K562 (cell line): ENCODE results near the gene SKAP1. TPM values are rescaled to one million over a fixed set of nuclear protein-coding genes. Genes with fewer than 3 reads are reported as not detected.

Experiments used
- ATAC-seq: fragments of 200-7000 bp; cut with Tn5 transposase; 3 replicates; pipeline ENCODE4 v1.9.1; 2020; ENCODE audit warnings: moderate library complexity
- BruUV-seq: library from RNA; stranded (reverse); fragments of 400-500 nt; replicated peaks from 2 replicates; lab custom pipeline; 2021; lab: Mats Ljungman, UMichigan
- CTCF ChIA-PET: fragments of 300-600 bp; formaldehyde crosslinking; extraction: SDS; loops from one replicate; lab custom pipeline; 2021; ENCODE audit warnings: low intra/inter-chr PET ratio; lab: Yijun Ruan, JAX
- POLR2A ChIA-PET: fragments of 300-600, 350-650 bp; sonication (Branson Sonifier 250); formaldehyde crosslinking; extraction: SDS; loops from one replicate; lab custom pipeline; 2021; ENCODE audit warnings: antibody characterized with exemption, inconsistent platforms; lab: Yijun Ruan, JAX
- DNase-seq, 4 experiments: peaks; one replicate each; pipeline versions ENCODE4 v3.0.0 to v3.0.0-alpha.2; 2011 to 2018; ENCODE audit warnings: low spot score in 3 of 4, mixed read lengths in 3 of 4; ENCODE audit errors: extremely low read depth in 1 of 4
- FAIRE-seq: peaks from 2 replicates; lab custom pipeline; 2011; peaks lifted over from hg19 to GRCh38; lab: Jason Lieb, UNC
- H2AFZ ChIP-seq: 2 replicates; pipeline ENCODE4 v1.6.0; 2011; ENCODE audit warnings: low read depth, low read length, control low read depth, inconsistent platforms
- H3K27ac ChIP-seq: fragments of 200-600 bp; 3 replicates; pipeline ENCODE4 v1.8.0; 2011; ENCODE audit warnings: low read depth, mild to moderate bottlenecking, control low read depth, inconsistent platforms, low read length, moderate library complexity, mixed read lengths; ENCODE audit errors: extremely low read depth
- H3K27me3 ChIP-seq, 2 experiments: fragments of 300-600 bp in 1 of 2; 2 replicates in 1 of 2; 3 replicates in 1 of 2; pipeline versions ENCODE4 v1.6.0 to v1.8.0; 2011; ENCODE audit warnings: inconsistent platforms in 2 of 2, low read length in 2 of 2, mild to moderate bottlenecking in 1 of 2, mixed read lengths in 1 of 2, moderate library complexity in 1 of 2; ENCODE audit not compliant: control insufficient read depth in 2 of 2, insufficient read depth in 2 of 2
- H3K36me3 ChIP-seq: fragments of 300-600 bp; 3 replicates; pipeline ENCODE4 v1.8.0; 2011; ENCODE audit warnings: mild to moderate bottlenecking, low read length, inconsistent platforms; ENCODE audit not compliant: control insufficient read depth, insufficient read depth
- H3K4me1 ChIP-seq, 2 experiments: fragments of 200-600 bp in 1 of 2; replicated peaks in 1 of 2; 2 replicates in 1 of 2; 3 replicates in 1 of 2; pipeline versions ENCODE4 v1.5.1 to v1.8.0; 2011; ENCODE audit warnings: inconsistent platforms in 2 of 2, low read length in 2 of 2, mild to moderate bottlenecking in 1 of 2, mixed read lengths in 1 of 2, moderate library complexity in 1 of 2; ENCODE audit not compliant: control insufficient read depth in 2 of 2, insufficient read depth in 2 of 2
- H3K4me2 ChIP-seq: 2 replicates; pipeline ENCODE4 v1.6.1; 2011; ENCODE audit warnings: low read length, control low read depth, inconsistent platforms, mixed read lengths; ENCODE audit not compliant: insufficient read depth
- H3K4me3 ChIP-seq: fragments of 200-600 bp; sonication (generic), shearing (Covaris generic); 2 replicates; pipeline ENCODE4 v1.5.1; 2016; ENCODE audit warnings: control low read depth, inconsistent platforms
- H3K79me2 ChIP-seq: fragments of 200-600 bp; 3 replicates; pipeline ENCODE4 v1.8.0; 2011; ENCODE audit warnings: low read length, inconsistent platforms; ENCODE audit not compliant: control insufficient read depth, insufficient read depth
- H3K9ac ChIP-seq, 2 experiments: 2 replicates each; pipeline versions ENCODE4 v1.6.0 to v1.6.1; 2011; ENCODE audit warnings: low read depth in 2 of 2, low read length in 2 of 2, control low read depth in 1 of 2, inconsistent platforms in 1 of 2, mild to moderate bottlenecking in 1 of 2, mixed read lengths in 1 of 2; ENCODE audit not compliant: insufficient read depth in 1 of 2
- H3K9me1 ChIP-seq: one replicate; pipeline ENCODE4 v1.6.0; 2011; ENCODE audit warnings: inconsistent platforms, mild to moderate bottlenecking, low read length, moderate library complexity; ENCODE audit not compliant: control insufficient read depth, insufficient read depth
- H3K9me3 ChIP-seq: replicated peaks from 2 replicates; pipeline ENCODE4 v1.5.1; 2011; ENCODE audit warnings: low read depth, low read length, inconsistent platforms; ENCODE audit not compliant: control insufficient read depth, insufficient read depth
- H4K20me1 ChIP-seq: replicated peaks from 2 replicates; pipeline ENCODE4 v1.6.1; 2011; ENCODE audit warnings: low read length, inconsistent platforms, mixed read lengths; ENCODE audit not compliant: control insufficient read depth, insufficient read depth
- ATF1 ChIP-seq, 2 experiments: fragments of 450-650 bp in 1 of 2; IDR thresholded peaks; 2 replicates each; pipeline ENCODE4 v1.6.1; 2016; ENCODE audit warnings: missing compliant biosample characterization in 1 of 2, missing genetic modification characterization in 1 of 2
- CBX1 ChIP-seq: sonication (generic); IDR thresholded peaks from 2 replicates; pipeline ENCODE4 v1.6.1; 2016; ENCODE audit warnings: antibody characterized with exemption, low read depth, mild to moderate bottlenecking
- FIP1L1 ChIP-seq: fragments of 200-400 bp; formaldehyde crosslinking; IDR thresholded peaks from 2 replicates; pipeline ENCODE4 v1.6.1; 2018; ENCODE audit warnings: mild to moderate bottlenecking, low read depth, low read length; ENCODE audit not compliant: poor library complexity, severe bottlenecking
- FOS ChIP-seq: IDR thresholded peaks from 3 replicates; pipeline ENCODE4 v1.6.1; 2011; ENCODE audit not compliant: insufficient read length; ENCODE audit errors: extremely low read depth
- FOXA1 ChIP-seq: fragments of 450-650 bp; IDR thresholded peaks from 2 replicates; pipeline ENCODE4 v1.6.1; 2016; ENCODE audit warnings: mild to moderate bottlenecking, borderline replicate concordance
- LARP7 ChIP-seq: fragments of 450-650 bp; IDR thresholded peaks from 2 replicates; pipeline ENCODE4 v1.6.1; 2016
- MCM7 ChIP-seq, 2 experiments: fragments of 450-650 bp; IDR thresholded peaks; 2 replicates each; pipeline ENCODE4 v1.6.1; 2016 to 2018
- NCOA2 ChIP-seq, 2 experiments: fragments of 450-650 bp; IDR thresholded peaks; 2 replicates each; pipeline ENCODE4 v1.6.1; 2018; ENCODE audit warnings: mild to moderate bottlenecking in 2 of 2, moderate library complexity in 1 of 2; ENCODE audit not compliant: partially characterized antibody in 2 of 2
- RCOR1 ChIP-seq, 2 experiments: IDR thresholded peaks; 2 replicates each; pipeline ENCODE4 v1.6.1; 2012; ENCODE audit warnings: low read depth in 2 of 2, low read length in 2 of 2, borderline replicate concordance in 1 of 2, improper control_type of control experiment in 1 of 2
- RFX7 ChIP-seq: fragments of 250-450 bp; sonication (Bioruptor Pico); IDR thresholded peaks from 2 replicates; pipeline ENCODE4 v1.5.1; 2021; ENCODE audit warnings: mild to moderate bottlenecking
- SMARCA5 ChIP-seq: fragments of 450-650 bp; IDR thresholded peaks from 2 replicates; pipeline ENCODE4 v1.6.1; 2016
- ZSCAN32 ChIP-seq: fragments of 450-650 bp; formaldehyde crosslinking; IDR thresholded peaks from 2 replicates; pipeline ENCODE4 v1.4.0; 2020; ENCODE audit warnings: mild to moderate bottlenecking, moderate library complexity
- WGBS: fragments of 100-300 bp; shearing (Covaris generic); methylation state at CpG from one replicate; pipeline ENCODE4 v1.1.6; 2016; ENCODE audit warnings: low coverage, mixed read lengths; ENCODE audit not compliant: insufficient coverage; ENCODE audit errors: missing lambda C conversion rate; 5-methylcytosine and 5-hydroxymethylcytosine counted together
- in situ Hi-C: fragments of 300-500 bp; cut with MboI; formaldehyde crosslinking; loops from 4 replicates; pipeline ENCODE4 v1.15.0; 2018; ENCODE audit warnings: inconsistent platforms, mixed read lengths
- intact Hi-C: fragments of 100-400 bp; cut with micrococcal nuclease; formaldehyde crosslinking; loops from 2 replicates; pipeline ENCODE4 v1.14.2; 2022
- polyA plus RNA-seq, 8 experiments: library from polyadenylated mRNA; depleted of rRNA in 4 of 8; stranded (reverse) in 5 of 8; unstranded in 3 of 8; fragments of >200 nt; fragmentation: Nextera tagmentation in 2 of 8; fragmentation: Illumina TruSeq in 1 of 8; extraction: Ambion mirVana in 2 of 8; extraction: Trizol in 1 of 8; gene quantifications; 2 replicates each; pipeline versions ENCODE4 v1.2.1 to v1.2.3, GENCODE V29; 2011 to 2014; ENCODE audit warnings: inconsistent platforms in 1 of 8, missing spikeins in 1 of 8
- total RNA-seq, 7 experiments: library from RNA; depleted of rRNA in 6 of 7; stranded (reverse); fragments of >200 nt in 6 of 7; fragmentation: Illumina TruSeq in 2 of 7; extraction: Trizol in 2 of 7; gene quantifications; 2 replicates each; pipeline versions ENCODE4 v1.2.1 to v1.2.3, GENCODE V29; 2011 to 2021; ENCODE audit warnings: low replicate concordance in 1 of 7
- TF ChIP-seq, protein P1 (sequence below): fragments of 450-650 bp; IDR thresholded peaks from 2 replicates; pipeline ENCODE4 v1.6.1; 2016

Gene SKAP1
- total and polyA plus RNA-seq, 9 of the 15 experiments (the other 6 are each of a cell fraction or from before 2014, with no cell fraction given), result 0.06 to 0.80 (median 0.10) TPM; not detected in 4

DNA sequence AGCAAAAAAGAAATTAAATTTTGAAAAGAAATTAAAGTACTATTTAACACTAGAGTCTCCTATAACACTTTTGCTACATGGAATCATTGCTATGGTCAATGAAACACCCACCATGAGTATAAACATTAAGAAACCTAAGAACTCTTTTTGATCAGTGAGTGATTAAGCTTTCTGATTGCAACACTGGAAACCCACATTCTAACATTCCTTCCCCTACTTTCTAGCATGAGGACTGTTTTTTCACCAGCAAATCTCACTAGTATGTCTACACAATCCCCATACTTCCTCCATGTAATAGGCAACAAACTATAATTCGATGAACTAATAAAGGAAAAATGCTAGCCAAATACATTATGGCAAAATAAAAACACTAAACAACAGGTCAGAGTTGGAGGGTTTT is 54.7 kb downstream of the SKAP1 start:
- in situ Hi-C loops (no loop called here), intact Hi-C loops (no loop called here)
- CTCF ChIA-PET, result interaction anchor here (1.1 to 1.2 kb wide), 3 partner anchors 10 to 116 kb away, joined by 3 read pairs; no protein-coding TSS in a partner anchor
- Histone ChIP-seq H3K79me2 (no peaks in the 10 kb centered on the region), H3K27me3 (no peaks in the 10 kb centered on the region), H2AFZ (0 out of 2 replicates have a peak overlapping the region, but pooled peaks have one; percentile 56), H3K36me3 (no peaks in the 10 kb centered on the region), H3K4me2 (no peak overlapping the region), H3K9ac (no peak overlapping the region), H3K9me3 (no peaks in the 10 kb centered on the region), H3K9me1 (no peaks in the 10 kb centered on the region), H4K20me1 (no peaks in the 10 kb centered on the region), H3K27ac (no peak overlapping the region), H3K4me1 (peaks cover 0 to 12% of the 10 kb centered on the region in 2 experiments; a peak in 3 of 5 replicates), H3K4me3 (no peak overlapping the region)
- DNase-seq (no peak), FAIRE-seq (no peak), ATAC-seq (no peak)
- BruUV-seq, result no TSS peak
- POLR2A ChIA-PET, result interaction anchor here (0.5 to 1.5 kb wide), 3 partner anchors 10 to 276 kb away, joined by 3 read pairs; no protein-coding TSS in a partner anchor
- TF ChIP-seq SMARCA5 (no peak), CBX1 (no peak), ZSCAN32 (CRISPR knock-in tag) (no peak), FOXA1 (no peak), NCOA2 (IDR thresholded peaks at IDR 0.05; ENCODE audit: partially characterized antibody in 2 of 2) (no peak)
- WGBS, result 16% methylated on average over 1 of the region's 1 CpG

DNA sequence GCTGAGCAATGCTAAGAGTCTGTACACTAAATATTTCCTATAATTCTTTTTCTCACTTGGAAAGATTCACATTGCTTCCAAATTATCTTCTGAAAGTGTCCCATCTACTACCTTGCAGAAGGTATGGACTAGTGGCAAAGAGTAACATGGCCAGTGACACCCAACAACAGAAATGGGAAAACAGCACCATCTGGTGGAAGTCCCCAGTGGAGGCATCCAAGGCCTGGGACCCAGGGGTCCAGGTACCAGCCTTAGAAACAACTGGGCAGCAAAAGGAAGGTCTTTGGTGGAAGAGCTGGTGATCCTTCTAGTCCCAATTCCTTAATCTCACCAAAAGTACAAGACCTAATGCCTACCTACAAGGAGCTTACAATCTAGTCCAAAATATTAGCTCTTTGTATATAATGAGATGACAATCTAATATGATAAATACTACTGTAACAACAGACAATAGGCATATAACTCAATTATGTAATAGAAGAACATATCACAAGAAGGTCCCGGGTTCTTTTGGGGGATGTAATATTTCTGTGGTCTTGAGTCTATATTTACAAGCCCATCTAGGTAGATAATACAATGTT is 55.3 kb downstream of the SKAP1 start:
- Histone ChIP-seq H3K79me2 (no peaks in the 10 kb centered on the region), H4K20me1 (no peaks in the 10 kb centered on the region), H3K4me2 (no peak overlapping the region), H3K9ac (no peak overlapping the region), H3K4me1 (peaks cover 0 to 12% of the 10 kb centered on the region in 2 experiments; a peak in 3 of 5 replicates), H3K9me3 (no peaks in the 10 kb centered on the region), H3K4me3 (no peak overlapping the region), H2AFZ (no peak overlapping the region), H3K27ac (no peak overlapping the region), H3K36me3 (no peaks in the 10 kb centered on the region), H3K27me3 (no peaks in the 10 kb centered on the region), H3K9me1 (no peaks in the 10 kb centered on the region)
- WGBS, result 53% methylated on average over 1 of the region's 1 CpG
- ATAC-seq (peak; percentile 95), FAIRE-seq (peak; percentile 80), DNase-seq (peak; percentile 41 to 73 (median 65))
- no TSS peak for BruUV-seq
- intact Hi-C loops (loop anchor here (1.0 to 5.0 kb wide), 3 partner anchors 38 to 159 kb away; no protein-coding TSS in a partner anchor), in situ Hi-C loops (no loop called here)
- ChIA-PET CTCF (interaction anchor here (0.7 to 1.2 kb wide), 4 partner anchors 10 to 159 kb away, joined by 3 read pairs; no protein-coding TSS in a partner anchor), POLR2A (no interaction called here)
- TF ChIP-seq LARP7 (no peak), RFX7 (CRISPR knock-in tag) (no peak), MCM7 (IDR thresholded peaks at IDR 0.05) (no peak), FIP1L1 (no peak), FOS (no peak), ATF1 (CRISPR knock-in tag; IDR thresholded peaks at IDR 0.05) (no peak), ATF1 (tag; IDR thresholded peaks at IDR 0.05) (no peak), RCOR1 (IDR thresholded peaks at IDR 0.05; ENCODE audit: borderline replicate concordance in 1 of 2, low read depth in 2 of 2, low read length in 2 of 2) (peak in 1 of 2 experiments; percentile 22; a peak in 1 of 4 replicates)
- TF ChIP-seq, protein P1, sequence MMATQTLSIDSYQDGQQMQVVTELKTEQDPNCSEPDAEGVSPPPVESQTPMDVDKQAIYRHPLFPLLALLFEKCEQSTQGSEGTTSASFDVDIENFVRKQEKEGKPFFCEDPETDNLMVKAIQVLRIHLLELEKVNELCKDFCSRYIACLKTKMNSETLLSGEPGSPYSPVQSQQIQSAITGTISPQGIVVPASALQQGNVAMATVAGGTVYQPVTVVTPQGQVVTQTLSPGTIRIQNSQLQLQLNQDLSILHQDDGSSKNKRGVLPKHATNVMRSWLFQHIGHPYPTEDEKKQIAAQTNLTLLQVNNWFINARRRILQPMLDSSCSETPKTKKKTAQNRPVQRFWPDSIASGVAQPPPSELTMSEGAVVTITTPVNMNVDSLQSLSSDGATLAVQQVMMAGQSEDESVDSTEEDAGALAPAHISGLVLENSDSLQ, result no peak
